Iris pigment epithelial cell (primary cell): Measurements from ENCODE around the gene EEF1AKMT2.

Experiments used
- DNase-seq: peaks from one replicate; pipeline ENCODE4 v3.0.0-alpha.2; 2011; ENCODE audit warnings: low read depth

EEF1AKMT2 gene

DNA sequence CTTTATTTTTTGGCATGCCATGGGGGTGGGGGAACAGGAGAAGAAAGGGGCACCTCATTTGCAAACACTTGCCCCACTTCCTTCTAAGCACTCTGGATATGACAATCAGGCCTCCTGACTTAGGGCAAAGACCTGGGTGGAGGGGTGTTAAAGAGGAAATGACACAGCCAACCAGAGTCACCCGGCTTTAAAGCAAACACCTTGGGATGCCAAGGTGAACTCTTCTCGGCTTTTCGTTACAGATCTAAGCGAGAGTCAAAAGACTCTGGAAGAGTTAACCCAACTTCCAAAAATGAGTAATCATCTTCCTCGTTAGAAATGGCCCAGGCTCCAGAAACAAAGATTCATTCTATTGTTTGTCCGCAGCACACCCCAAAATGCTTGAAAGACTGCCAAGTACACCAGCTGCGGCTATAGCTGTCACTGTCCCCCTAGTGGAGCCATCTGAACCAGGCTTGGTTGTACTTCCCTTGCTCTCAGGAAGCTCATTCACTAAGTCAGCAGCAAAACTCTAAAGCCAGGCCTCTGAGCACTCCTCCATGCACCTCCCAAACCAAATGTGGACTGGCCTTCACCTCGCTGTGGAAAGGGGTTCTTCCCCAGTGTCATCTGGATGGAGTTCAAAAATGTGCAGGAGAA is 72.4 kb downstream of the EEF1AKMT2 start:
- DNase-seq: peak; percentile 63

DNA sequence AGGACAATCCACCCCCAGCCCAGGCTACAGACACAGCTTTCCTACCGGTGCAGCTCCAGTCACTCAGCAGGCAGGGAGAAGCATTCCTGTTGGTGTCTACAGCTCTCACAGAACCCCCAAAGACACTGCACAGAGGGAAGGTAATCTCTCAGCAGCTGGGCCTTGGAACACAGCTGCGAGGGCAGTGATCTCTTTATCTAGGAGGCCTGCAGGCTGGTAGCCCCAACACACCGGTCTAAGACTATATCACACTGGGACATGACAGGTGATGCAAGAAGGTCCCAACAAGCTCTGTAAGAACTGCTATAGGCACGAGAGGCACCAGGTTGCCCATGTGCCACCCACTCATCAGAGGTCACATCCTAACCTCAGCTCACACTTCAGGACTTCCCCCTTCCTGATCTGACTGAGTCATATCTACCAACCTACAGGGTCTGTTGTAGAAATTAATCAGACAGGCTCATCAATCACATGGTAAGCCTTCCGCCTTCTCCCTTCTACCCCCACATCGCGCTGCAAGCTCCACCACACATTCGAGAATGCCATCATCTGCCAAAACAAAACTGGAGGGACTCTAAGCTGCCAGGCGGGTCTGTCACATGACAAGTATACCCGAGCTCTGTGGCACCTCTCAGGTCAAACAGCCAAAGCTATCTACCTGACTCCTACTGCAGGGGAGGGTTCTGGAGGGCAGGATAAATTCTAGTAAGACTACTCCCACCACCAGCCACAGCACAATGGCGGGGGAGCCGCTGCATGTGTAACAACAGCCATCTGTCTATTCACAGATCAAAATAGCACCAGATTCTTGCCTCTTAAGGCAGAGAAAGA is 73.6 kb downstream of the EEF1AKMT2 start:
- DNase-seq: no peak

DNA sequence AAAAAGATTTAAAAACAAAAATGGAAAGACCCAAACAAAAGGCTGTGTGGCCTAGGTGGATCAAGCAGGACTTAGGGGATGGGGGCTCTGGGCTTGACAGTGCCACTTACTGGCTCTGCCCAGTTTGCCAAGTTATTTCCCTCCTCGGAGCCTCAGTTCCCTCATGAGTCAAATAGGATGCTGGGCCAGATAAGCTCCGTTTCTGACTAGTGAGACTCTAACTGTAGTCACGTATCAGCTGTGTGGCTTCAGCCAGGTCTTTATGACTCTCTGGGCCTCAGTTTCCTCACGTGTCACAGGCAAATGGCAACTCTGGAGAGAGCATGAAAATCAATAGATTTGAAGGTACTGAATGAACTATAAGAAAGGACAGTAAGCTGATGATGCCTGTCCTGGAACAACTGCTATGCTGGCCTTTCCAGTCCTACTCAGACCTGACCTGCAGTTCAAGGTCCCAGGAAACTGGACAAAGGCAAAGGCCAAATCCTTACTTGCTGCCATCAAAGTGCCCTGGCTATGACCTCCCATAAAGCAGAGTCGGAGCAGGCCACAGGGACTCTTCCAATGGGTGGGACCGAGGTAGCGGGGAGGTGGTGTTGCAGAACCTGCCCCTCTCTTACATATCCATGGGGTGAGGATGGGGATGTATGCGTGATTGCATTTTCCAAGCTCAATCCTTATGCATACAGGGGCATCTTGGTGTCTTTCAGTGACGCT is 74.5 kb downstream of the EEF1AKMT2 start:
- no peak for DNase-seq

DNA sequence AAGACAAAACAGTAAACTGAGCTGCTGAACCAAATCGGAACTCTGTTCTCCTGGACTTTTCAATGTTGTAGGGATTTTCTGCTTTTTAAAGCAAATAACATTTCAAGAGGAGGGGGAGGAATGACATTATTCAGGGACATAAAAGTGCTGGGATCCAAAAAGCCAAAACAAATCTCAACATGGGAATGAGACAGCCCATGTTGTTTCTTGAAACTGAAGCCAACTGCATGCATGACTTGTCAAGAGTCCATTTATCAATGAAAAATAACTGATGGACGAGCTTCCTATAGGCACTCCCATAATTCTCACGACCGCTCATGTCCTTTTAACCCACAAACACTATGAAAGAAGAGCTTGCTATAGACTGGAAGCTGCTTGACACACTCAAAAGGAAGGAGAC is 75.3 kb downstream of the EEF1AKMT2 start:
- DNase-seq: no peak

DNA sequence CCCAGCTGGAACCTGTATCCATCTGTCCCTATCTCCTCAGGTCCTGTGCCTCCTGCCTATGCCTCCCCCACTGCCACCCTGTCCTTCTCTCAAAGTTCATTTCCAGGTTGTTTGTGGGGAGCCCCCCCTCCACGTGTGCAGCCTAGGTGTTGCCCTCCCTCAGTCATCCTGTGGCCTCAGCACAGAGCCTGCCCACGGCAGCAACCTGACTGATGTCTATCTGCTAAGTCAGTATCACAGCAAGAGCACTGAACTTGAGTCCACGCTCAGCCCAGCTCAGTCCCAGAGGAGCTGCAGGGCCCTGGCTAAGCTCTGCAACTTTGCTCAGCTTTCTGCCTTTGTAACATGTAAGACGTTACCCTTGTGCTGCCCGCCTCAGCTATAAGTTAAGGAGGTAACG is 76.2 kb downstream of the EEF1AKMT2 start:
- no peak for DNase-seq

DNA sequence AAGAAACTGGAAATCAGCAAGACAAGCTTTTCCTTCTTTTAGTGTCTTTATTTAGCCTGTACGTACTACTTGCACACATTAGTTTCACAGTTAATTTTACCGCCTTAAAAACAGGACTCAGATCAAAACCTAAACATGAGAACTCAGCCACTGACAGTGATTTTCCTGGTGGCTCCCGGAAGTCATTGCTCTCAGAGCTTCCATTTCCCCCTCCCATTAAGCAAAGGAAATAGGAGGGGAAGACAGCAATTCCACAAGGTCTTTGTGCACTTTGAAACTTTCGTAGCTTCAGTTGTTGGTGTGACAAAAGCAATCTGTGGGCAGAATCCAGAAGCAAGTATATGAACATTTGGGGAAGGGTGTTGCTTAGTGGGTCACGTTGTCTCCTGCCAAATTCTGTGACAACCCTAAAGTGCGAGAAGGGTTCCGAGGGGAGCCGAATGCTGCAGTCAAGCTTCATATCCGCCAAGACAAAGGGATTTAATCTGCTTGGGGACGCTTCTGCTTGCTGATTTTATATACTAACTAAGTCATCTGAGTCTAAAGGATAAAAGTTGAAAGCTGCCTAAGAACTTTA is 77.9 kb downstream of the EEF1AKMT2 start:
- no peak for DNase-seq

DNA sequence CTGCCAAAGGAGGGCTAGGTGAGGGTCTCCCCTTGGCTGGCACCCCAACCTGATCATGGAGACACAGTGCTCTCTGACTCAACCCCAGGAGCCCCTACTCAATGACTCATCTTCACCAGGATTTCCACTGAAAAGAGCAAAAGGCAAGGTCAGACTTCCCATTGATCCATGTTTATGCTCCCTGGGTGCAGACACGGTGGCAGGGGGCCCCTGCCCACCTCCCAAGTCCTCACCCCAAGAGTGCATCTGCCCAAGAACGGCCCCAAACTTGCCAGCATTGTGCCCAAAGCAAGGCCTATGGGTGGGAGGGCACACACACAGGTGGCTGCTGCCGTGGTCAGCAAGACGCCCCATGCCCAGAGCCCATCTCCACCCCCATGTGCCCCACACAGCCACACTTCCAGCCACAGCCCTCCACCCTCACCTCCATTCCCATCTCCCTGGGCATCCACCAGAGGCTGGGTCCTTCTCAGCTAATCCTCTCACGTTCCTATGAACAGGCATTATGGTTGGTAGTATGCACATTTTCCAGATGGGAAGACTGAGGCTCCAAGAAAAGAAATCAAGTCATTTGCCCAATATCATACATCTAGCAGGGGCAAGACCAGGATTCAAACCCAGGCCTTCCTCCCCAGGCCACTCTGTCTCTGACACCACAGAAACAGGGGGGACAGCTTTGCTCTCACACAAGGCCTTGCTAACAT is 78.8 kb downstream of the EEF1AKMT2 start:
- DNase-seq: no peak

DNA sequence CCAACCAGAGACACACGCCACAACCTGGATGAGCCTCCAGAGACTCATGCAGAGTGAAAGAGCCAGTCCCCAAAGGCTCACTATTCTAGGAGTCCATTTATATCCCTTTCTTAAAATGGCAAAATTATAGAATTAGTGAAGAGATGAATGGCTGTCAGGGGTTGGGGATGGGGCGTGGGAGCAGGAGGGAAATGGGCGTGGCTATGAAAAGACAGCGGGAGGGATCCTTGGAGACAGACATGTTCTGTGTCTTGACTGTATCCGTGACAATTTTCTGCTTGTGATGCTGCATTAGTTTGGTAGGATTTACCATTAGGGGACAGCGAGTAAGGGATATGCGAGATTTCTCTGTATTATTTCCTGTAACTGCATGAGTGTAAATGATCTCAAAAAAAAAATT is 80.5 kb downstream of the EEF1AKMT2 start:
- no peak for DNase-seq

DNA sequence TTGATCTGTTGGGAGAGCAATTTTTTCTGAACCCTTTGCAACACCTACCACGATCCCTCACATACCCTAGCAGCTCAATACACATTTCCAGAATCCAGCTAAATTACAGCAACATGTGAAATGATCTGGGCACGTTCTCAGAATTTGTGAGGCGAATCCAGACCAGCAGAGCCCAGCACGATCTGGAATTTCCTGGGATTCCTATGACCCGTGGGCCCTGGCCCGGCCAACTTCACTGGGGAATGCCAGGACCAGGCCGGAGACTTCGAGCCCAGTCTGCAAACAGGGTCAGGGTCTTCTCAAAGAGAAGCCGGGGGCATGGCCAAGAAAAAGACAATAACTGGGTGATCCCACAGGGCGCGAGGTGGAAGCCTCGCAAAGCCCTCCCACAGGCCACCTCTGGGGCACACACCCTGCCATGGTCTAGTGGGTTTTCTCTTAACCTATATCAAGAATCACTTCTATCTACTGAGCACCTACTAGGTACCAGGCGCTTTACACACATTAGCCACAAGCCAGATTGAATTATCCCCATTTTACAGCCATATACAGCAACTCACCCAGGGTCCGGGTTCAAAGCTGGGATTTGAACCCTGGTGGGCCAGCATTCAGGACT is 81.3 kb downstream of the EEF1AKMT2 start:
- no peak for DNase-seq

DNA sequence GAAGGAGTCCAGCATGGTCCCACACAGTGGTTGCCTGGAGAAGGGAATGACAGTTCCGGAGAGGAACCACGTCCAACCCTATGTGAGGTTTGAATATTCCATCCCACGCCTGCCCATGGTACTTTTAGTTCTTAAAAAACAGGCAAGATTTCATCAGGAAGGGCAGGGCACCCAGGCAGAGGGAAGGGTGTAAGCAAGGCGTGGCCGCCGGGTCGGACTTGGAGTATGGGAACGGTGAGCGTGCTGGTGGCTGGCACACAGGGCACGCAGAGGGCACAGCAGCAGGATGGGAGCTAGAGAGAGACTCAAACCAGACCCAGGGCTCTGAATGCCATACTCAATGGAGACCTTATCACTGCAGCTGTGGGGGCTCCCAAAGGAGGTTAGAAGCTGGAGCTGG is 81.8 kb downstream of the EEF1AKMT2 start:
- DNase-seq: no peak

DNA sequence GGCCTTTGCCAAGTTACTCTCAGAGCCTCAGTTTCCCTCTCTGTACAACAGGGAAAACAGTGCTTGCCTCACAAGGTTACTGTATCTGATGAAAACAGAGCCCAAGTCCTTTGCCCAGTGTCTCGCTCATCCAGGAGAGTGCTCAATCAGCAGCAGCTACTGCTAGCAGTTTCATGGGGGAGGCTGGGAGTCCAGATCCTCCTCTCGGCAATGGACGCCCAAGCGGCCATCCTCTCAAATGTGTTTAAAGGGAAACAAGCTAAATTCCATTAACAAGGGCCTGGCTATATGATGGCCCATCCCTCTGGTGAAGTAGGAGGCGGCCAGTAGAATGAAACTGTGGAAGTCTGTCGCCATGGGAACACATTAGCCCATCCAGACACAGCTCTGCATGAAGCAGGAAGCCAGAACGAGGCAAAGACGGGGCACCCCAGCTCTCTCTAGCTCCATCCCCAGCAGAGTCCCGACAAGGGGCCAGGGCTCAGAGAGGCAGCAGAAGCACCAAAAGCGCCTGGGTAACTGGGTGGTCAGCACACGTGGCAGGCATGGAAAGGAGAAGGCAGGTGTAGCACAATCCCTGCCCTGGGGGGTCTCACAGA is 82.7 kb downstream of the EEF1AKMT2 start:
- peak; percentile 45 for DNase-seq

DNA sequence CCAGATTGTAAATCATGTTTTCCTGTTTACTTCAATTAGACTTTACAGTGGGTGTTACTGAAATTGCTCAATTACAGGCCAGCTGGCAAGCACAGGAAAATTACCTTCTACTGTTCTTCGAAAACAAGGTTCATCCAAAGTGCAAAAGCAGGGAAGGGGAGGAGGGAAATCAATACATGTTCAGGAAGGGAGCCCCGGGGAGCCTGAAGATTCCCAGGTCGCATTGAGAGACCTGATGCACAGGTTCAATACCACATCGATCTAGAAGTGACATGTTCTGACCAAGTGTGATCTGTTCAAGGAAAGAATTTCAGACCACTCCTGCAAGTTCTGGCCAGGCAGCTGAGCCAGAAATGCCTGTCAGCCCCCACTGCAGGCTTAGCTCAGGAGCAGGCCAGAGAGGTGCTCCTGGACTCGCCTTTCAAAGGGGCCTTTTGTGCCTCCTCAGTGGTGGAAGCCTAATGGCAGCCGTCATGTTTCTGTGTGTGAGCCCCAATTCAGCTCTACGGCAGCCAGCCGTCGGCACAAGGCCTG is 83.4 kb downstream of the EEF1AKMT2 start:
- DNase-seq: no peak
